Measurements from ENCODE around the gene PTPRE.

Gene PTPRE

DNA sequence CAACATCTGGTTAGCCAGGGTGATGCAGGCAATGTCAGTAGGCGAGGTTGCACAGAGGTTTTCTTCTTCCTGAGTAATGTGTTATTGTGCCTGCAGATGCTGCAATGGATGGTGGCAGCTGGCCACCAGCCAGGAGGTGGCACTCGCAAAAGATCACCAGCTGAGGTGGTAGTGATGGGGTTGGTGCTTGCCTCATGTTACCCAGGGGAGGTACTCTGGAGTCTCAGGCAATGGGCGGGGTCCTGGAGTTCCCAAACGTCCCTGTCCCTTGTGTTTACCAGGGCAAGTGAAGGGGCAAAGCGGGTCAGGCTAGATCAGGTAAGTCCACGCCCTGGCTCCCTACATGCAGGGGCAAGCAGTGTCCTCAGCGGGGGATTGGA lies 35.3 kb upstream of the PTPRE start:
- TF ChIP-seq, protein P1, sequence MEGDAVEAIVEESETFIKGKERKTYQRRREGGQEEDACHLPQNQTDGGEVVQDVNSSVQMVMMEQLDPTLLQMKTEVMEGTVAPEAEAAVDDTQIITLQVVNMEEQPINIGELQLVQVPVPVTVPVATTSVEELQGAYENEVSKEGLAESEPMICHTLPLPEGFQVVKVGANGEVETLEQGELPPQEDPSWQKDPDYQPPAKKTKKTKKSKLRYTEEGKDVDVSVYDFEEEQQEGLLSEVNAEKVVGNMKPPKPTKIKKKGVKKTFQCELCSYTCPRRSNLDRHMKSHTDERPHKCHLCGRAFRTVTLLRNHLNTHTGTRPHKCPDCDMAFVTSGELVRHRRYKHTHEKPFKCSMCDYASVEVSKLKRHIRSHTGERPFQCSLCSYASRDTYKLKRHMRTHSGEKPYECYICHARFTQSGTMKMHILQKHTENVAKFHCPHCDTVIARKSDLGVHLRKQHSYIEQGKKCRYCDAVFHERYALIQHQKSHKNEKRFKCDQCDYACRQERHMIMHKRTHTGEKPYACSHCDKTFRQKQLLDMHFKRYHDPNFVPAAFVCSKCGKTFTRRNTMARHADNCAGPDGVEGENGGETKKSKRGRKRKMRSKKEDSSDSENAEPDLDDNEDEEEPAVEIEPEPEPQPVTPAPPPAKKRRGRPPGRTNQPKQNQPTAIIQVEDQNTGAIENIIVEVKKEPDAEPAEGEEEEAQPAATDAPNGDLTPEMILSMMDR (IDR thresholded peaks at IDR 0.05; ENCODE audit: low read depth, low read length, missing control alignments), result no peak
- no peak overlapping the region for H3K4me3 ChIP-seq (ENCODE audit: low read depth, low read length)
- DNase-seq (ENCODE audit: low read depth), result no peak
- in situ Hi-C loops (cut with HindIII; ENCODE audit: low sequenced_read_pairs), result no loop called here

GRCh38 chr10:127872011-127872761 lies 34.7 kb upstream of the PTPRE start:
- no peak overlapping the region for H3K4me3 ChIP-seq (ENCODE audit: low read depth, low read length)
- in situ Hi-C loops (cut with HindIII; ENCODE audit: low sequenced_read_pairs), result no loop called here
- TF ChIP-seq, protein P1 (IDR thresholded peaks at IDR 0.05; ENCODE audit: low read depth, low read length, missing control alignments), result no peak
- DNase-seq (ENCODE audit: low read depth), result no peak

DNA sequence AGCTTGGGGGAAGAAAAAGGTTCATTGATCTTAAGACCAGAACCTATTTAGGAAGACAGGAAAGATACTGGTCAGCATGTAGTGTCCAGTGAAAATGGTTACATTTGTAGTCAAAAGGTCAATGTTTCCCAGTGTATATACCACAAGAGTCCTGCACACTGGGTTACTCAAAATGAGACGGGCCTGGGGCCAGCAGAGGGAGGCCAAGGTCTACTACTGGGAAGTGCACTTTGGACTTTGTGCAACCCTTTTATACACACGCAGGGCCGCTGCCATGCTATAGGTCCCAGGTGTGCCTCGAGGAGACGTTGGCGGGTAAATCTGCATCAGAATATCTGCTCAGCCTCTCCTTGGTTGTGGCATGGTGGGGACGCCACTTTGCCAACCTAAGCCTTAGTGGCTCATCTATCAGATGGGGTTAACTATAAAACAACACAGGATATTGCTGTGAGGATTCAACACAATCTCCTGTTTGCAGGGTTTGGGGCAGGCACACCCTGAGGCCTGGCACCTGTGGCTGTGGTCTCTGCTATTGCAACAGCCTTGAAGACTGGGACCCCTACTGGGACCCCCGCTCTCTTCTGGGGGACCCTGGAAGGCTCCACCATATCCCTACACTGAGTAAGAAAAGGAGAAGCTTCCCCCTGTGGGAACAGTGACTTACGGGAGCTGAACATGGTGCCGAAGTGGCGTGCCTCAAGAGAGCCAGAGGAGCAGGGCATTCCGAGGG lies 33.9 kb upstream of the PTPRE start:
- DNase-seq (ENCODE audit: low read depth), result no peak
- in situ Hi-C loops (cut with HindIII; ENCODE audit: low sequenced_read_pairs), result no loop called here
- no peak overlapping the region for H3K4me3 ChIP-seq (ENCODE audit: low read depth, low read length)
- TF ChIP-seq, protein P1 (IDR thresholded peaks at IDR 0.05; ENCODE audit: low read depth, low read length, missing control alignments), result no peak

DNA sequence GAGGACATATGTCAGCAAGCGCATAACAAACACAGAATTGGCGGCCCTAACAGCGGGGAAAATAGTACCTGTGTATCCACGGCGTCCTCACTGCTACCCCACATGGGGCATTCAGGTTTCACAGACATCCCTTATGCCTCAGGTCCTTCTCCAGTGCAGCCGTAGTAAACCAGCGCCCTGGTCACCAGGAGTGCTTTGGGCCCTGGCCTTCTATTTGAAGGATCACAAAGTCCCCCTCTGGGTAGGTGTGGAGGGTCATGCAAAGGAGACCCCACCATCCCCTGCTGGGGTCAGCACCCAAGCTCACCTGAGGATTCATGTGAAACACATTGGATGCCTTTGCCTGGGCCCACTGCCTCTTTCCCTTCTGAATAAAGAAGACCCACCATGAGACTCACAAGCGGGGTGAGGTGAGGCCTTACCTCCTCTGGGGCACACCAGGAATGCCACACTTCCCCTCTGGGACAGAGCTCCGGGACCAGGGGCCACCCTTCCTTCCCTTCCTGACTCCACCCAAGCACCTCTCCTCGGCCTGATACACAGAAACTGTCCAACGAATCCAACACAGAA lies 32.9 kb upstream of the PTPRE start:
- no peak for DNase-seq (ENCODE audit: low read depth)
- in situ Hi-C loops (cut with HindIII; ENCODE audit: low sequenced_read_pairs), result no loop called here
- no peak overlapping the region for H3K4me3 ChIP-seq (ENCODE audit: low read depth, low read length)
- TF ChIP-seq, protein P1 (IDR thresholded peaks at IDR 0.05; ENCODE audit: low read depth, low read length, missing control alignments), result no peak

GRCh38 chr10:127874671-127875448 lies 32.0 kb upstream of the PTPRE start:
- TF ChIP-seq, protein P1 (IDR thresholded peaks at IDR 0.05; ENCODE audit: low read depth, low read length, missing control alignments), result no peak
- H3K4me3 ChIP-seq (ENCODE audit: low read depth, low read length), result no peak overlapping the region
- DNase-seq (ENCODE audit: low read depth), result no peak
- in situ Hi-C loops (cut with HindIII; ENCODE audit: low sequenced_read_pairs), result no loop called here

DNA sequence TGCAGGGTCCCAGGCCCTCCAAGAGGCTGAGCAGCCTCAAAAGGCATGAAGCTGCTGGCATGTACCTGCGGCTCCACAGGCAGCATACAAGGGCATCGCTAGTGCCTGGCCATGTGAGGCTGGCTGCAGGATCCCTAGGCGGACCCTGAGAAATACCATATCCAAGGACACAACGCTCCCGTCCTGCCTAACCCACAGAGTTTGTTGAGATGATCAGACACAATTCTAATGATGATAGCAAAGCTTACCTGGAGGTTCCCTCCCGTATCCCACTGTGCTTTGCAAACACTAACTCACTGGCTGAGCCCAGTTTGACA lies 31.5 kb upstream of the PTPRE start:
- no peak overlapping the region for H3K4me3 ChIP-seq (ENCODE audit: low read depth, low read length)
- TF ChIP-seq, protein P1 (IDR thresholded peaks at IDR 0.05; ENCODE audit: low read depth, low read length, missing control alignments), result no peak
- no peak for DNase-seq (ENCODE audit: low read depth)
- in situ Hi-C loops (cut with HindIII; ENCODE audit: low sequenced_read_pairs), result no loop called here
